A549 treated with ZK216348 at 1 μM for 4 hours (cell line): ENCODE measurements around the gene CCDC80. TPM values are rescaled to one million over a fixed set of nuclear protein-coding genes. Genes with fewer than 3 reads are reported as not detected.

Experiments used
- total RNA-seq: library from RNA; stranded (reverse); fragments of 200-300 nt; extraction: Qiagen RNA extraction; gene quantifications from 5 replicates; pipeline ENCODE4 v1.2.3, GENCODE V29; 2022; ENCODE audit warnings: low read depth

Gene CCDC80, protein sequence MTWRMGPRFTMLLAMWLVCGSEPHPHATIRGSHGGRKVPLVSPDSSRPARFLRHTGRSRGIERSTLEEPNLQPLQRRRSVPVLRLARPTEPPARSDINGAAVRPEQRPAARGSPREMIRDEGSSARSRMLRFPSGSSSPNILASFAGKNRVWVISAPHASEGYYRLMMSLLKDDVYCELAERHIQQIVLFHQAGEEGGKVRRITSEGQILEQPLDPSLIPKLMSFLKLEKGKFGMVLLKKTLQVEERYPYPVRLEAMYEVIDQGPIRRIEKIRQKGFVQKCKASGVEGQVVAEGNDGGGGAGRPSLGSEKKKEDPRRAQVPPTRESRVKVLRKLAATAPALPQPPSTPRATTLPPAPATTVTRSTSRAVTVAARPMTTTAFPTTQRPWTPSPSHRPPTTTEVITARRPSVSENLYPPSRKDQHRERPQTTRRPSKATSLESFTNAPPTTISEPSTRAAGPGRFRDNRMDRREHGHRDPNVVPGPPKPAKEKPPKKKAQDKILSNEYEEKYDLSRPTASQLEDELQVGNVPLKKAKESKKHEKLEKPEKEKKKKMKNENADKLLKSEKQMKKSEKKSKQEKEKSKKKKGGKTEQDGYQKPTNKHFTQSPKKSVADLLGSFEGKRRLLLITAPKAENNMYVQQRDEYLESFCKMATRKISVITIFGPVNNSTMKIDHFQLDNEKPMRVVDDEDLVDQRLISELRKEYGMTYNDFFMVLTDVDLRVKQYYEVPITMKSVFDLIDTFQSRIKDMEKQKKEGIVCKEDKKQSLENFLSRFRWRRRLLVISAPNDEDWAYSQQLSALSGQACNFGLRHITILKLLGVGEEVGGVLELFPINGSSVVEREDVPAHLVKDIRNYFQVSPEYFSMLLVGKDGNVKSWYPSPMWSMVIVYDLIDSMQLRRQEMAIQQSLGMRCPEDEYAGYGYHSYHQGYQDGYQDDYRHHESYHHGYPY
- total RNA-seq = 43.7 to 84.1 TPM (median 57.4 TPM) in 5 replicates

DNA sequence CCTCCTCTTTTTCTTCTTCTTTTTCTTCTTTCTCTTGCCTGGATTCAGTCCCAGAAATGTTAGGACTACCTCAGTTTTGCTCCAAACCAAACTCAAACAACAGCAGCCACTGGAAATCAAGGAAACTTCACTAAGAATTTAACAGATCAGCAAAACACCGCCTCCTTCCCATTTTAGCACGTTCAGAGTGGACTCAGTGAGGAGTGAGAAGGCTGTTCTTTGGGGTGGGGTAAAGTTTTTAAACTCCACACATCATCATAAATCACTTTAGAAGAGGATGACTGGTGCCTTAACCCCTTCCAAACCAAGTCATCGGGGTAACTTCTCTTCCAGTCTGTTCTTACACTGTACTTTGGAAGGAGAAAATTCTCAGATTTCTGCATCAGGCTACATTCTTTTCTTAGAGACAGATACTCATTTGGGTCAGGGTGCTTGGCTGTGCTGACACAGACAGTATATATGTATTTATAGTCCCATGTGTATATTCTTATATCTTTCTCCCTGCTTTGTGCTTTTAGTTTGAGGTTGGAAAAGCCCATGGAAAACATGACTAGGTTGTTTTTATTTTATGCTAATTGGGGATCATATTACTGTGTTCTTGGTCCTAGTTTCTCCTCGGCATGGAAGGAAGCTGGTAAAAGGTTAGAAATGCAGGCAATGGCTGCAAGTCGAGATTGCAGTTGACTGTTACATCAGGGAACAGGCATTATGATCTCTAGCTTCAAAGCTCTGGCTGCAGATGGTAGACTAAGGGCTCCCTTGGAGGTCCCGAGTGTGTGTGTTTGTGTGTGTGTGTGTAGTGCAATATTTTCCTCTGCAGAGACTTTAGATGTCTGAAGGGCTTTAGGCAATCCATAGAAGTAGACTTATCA lies at the start of gene CCDC80:
Gene CCDC80, minus strand, starts transcription at position 214 of the 872 bp plus-strand sequence. CDS start 1,238 bp downstream, outside the sequence.

DNA sequence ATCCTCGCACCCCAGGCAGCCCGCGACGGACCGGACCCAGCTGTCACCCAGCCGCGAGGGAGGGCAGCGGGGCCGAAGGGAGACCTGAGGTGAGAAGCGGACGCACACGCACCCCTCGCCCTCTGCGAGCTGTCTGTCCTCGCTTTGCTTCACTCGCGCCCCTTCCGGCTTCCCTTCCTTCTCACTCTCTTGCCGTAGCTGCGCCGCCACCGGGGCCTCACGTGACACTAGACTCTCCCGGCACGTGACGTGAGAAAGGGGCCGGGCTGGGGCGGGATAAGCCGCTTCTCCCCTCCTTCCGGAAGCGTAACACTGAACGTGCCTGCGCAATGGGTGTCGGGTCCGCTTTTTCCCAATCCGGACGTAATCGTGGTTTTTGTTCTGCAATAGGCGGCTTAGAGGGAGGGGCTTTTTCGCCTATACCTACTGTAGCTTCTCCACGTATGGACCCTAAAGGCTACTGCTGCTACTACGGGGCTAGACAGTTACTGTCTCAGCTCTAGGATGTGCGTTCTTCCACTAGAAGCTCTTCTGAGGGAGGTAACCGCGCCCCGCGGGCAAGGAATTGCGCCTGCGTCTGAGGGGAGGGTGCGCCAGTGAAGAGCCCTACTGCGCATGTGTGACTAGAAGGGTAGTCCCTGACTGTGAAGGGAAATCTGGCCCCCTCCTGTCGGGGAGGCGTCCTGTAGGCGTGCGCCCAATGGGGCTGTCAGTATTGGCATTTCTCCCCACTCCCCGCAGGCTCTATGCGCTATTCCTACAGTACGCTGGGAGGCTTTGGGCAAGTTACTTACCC lies 79.0 kb downstream of the CCDC80 start, which contains the start of the genes ATG3 and SLC35A5:
Gene ATG3, minus strand, starts transcription at position 229 of the 796 bp plus-strand sequence. CDS start 434 bp downstream, outside the sequence.
Gene SLC35A5, plus strand, starts transcription at position 312 of the 796 bp plus-strand sequence. CDS start 1,359 bp downstream, outside the sequence.

Other genes with a start within 250 kb of the CCDC80 start
- 0.08 TPM in 1 of 5 replicates, not detected in the others for gene BTLA, start 141.7 kb downstream of the CCDC80 start, total RNA-seq
- 40.5 to 65.2 TPM (median 46.1 TPM) in 5 replicates for gene ATG3, start 79.2 kb downstream of the CCDC80 start, total RNA-seq
- 9.4 to 19.5 TPM (median 15.4 TPM) in 5 replicates for gene SLC35A5, start 79.1 kb downstream of the CCDC80 start, total RNA-seq
- not detected in 5 replicates for gene CD200R1L, start 205.7 kb upstream of the CCDC80 start, total RNA-seq